Glomerular endothelial cell (primary cell): ENCODE data around the gene SNRPE. TPM values are rescaled to one million over a fixed set of nuclear protein-coding genes. Genes with fewer than 3 reads are reported as not detected.
A peak's percentile ranks its signal among the peaks of the same experiment; 100 is the strongest.

ENCODE experiments used
- DNase-seq: peaks from one replicate; pipeline ENCODE4 v3.0.0-alpha.2; 2011; ENCODE audit warnings: low read depth, low spot score; ENCODE audit errors: extremely low read depth
- total RNA-seq: library from RNA; depleted of rRNA; stranded (reverse); fragments of >200 nt; gene quantifications from 2 replicates; pipeline ENCODE4 v1.2.3, GENCODE V29; 2015

Gene SNRPE
- total RNA-seq, 1 donor from 2014 or later, result 49.2 TPM

GRCh38 chr1:203878422-203878821 is 17.0 kb downstream of the SNRPE start:
- no peak for DNase-seq

- DNase-seq, result no peak
Observed at GRCh38 chr1:203880606-203881005, 19.2 kb downstream of the SNRPE start.

- DNase-seq, result peak; percentile 79
Observed at GRCh38 chr1:203888807-203889251, 27.4 kb downstream of the SNRPE start.

DNA sequence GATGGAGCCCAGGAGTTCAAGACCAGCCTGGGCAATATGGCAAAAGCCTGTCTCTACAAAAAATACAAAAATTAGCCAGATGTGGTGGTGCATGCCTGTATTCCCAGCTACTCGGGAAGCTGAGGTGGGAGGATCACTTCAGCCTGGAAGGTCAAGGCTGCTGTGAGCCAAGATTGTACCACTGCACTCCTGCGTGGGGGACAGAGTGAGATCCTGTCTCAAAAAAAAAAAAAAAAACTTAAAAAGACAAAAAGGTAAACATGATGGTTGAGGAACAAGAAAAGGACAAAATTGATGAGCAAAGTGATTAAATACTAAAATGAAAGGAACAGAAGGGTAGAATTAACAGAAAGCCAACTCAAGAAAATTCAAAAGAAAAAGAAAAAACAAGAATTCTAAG is 30.6 kb downstream of the SNRPE start:
- DNase-seq, result no peak

GRCh38 chr1:203898458-203899352 is 37.3 kb downstream of the SNRPE start:
- no peak for DNase-seq

GRCh38 chr1:203899353-203899716 is 37.9 kb downstream of the SNRPE start:
- DNase-seq, result no peak

- DNase-seq, result no peak
Observed at GRCh38 chr1:203899869-203900714, 38.7 kb downstream of the SNRPE start.

DNA sequence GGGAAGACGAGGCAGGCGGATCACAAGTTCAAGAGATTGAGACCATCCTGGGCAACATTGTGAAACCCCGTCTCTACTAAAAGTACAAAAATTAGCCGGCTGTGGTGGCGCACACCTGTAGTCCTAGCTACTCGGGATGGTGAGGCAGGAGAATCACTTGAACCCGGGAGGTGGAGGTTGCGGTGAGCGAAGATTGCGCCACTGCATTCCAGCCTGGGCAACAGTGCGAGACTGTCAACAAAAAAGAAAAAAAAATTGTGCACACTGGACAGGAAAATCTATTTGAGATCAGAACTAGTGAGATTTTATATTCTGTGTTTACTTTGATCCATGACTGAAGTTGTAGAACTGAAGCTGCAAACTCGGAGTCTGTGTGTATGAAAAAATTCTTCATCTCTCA is 40.2 kb downstream of the SNRPE start:
- DNase-seq, result no peak

GRCh38 chr1:203905275-203905674 is 43.9 kb downstream of the SNRPE start:
- no peak for DNase-seq

DNA sequence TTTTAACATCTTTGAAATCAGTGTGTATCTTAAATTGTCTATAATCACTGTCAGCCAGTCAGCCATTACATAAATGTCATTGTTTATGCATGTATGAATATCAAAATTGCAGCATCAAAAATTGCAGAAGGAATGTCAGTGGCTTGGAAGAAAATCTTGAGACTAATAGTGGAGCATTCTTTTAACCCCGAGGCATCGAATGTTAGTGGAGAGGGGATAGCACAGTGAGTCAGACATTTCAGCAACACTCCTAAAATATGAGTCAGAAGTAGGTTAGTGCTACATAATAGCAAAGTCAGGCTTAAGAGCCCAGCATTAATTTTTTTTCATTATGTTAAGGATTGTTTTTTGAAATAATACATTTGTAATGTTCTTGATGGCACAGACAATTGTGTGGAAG is 45.5 kb downstream of the SNRPE start:
- no peak for DNase-seq

- no peak for DNase-seq
Observed at GRCh38 chr1:203907901-203908300, 46.5 kb downstream of the SNRPE start.

GRCh38 chr1:203911806-203912205 is 50.4 kb downstream of the SNRPE start:
- DNase-seq, result no peak

GRCh38 chr1:203913073-203913521 is 51.7 kb downstream of the SNRPE start:
- DNase-seq, result no peak

GRCh38 chr1:203914292-203914691 is 52.9 kb downstream of the SNRPE start:
- DNase-seq, result no peak

DNA sequence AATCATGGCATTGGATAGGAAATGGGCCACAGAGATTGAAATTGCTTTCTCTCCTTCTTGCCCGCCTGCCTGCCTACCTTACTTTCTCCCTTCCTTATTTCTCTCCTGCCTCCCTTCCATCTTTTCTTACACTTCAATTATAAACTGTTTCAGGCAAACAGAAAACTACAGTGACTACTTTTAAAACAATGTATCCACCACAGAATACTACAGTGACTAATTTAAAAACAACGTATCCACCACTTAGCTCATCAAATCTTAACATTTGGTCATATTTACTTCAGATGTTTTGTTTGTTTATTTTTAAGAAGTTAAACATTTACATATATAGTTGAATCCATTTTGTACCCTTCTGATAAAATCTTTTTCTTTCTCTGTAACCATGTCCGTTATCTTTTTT is 54.4 kb downstream of the SNRPE start:
- DNase-seq, result no peak

GRCh38 chr1:203916756-203917155 is 55.4 kb downstream of the SNRPE start:
- no peak for DNase-seq

Other genes with a start within 250 kb of the SNRPE start
- 142 and 158 TPM in 2 replicates for gene ATP2B4, start 234.8 kb upstream of the SNRPE start, total RNA-seq
- 0.12 TPM in 1 of 2 replicates, not detected in the other for gene LAX1, start 96.4 kb upstream of the SNRPE start, total RNA-seq
- gene ZBED6, start 66.0 kb upstream of the SNRPE start, total RNA-seq, result 17.5 and 22.3 TPM in 2 replicates
- 66.2 and 81.2 TPM in 2 replicates for gene ZC3H11A, start 66.0 kb upstream of the SNRPE start, total RNA-seq
- gene SOX13, start 211.5 kb downstream of the SNRPE start, total RNA-seq, result 11.2 and 31.1 TPM in 2 replicates